NOMO-1 treated with dmso at 0.1 percent for 144 hours (cell line): ENCODE results near the gene TEAD1.

ENCODE experiments used
- DNase-seq: peaks from one replicate; lab custom pipeline; 2025; ENCODE audit not compliant: unreplicated experiment; lab: John Stamatoyannopoulos, UW

TEAD1 gene

DNA sequence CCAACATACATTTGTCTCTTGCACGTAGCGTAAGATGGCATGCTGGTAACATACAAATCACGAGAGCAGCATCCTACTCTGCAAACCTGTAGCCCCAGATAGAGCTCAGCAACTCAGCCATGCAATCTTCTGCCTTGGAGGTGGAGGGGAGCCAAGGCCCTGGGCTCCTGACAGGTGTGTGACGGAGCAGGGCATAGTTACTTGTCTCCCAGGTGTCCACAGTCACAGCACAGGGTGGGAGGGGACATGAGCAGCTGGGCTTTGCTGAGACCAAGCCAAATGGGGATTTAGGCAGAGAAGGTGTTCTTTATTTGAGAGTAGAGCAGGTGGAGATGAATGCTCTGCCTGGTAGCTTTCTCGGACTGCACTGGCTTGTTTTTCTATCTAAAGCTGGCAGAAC, 111.7 kb downstream of the TEAD1 start:
- DNase-seq: no peak

DNA sequence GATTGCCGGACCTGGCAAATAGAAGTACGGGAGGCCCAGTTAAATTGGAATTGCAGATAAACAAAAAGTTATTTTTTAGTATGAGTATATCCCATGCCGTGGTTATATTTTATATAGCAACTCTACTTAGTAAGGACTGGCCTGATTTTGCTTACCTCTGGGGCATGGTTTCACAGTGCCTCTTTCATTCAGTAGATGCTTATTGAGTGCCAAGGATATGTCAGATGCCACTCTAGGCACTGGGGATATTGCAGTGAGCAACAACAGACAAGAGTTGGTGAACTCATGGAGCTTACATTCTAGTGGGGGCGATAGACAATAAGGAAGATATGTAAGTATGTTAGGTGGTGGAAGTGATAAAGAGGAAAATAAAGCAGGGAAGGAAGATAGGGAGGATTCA, 112.2 kb downstream of the TEAD1 start:
- no peak for DNase-seq

DNA sequence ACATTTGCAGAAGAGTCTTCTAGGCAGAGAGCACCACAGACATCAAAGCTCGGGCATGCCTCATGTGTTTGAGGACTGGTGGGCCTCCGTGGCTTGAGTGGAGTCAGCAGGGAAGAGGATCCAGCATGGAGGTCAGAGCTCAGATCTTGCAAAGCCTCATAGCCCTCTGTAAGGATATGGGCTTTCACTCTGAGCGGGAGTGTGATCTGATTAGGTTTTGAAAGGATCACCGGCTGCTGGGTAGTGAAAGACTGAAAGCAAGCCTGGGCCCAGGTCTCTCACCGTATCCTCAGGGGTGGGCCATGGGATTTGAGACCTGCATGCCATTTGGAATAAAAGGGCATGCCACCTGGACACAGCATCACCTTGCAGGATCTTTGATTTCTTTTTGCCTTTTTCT, 112.7 kb downstream of the TEAD1 start:
- DNase-seq: no peak

DNA sequence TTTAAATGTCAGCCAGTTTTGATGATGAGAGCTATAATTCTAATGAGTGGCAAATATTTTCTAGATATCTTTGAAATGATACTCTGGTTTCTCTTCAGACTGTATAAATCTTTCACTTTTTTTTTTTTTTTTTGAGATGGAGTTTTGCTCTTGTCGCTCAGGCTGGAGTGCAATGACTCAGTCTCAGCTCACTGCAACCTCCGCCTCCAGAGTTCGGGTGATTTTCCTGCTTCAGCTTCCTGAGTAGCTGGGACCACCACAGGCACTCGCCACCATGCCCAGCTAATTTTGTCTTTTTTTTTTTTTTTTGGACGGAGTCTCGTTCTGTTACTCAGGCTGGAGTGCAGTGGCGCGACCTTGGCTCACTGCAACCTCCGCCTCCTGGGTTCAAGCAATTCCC, 113.6 kb downstream of the TEAD1 start:
- DNase-seq: no peak

DNA sequence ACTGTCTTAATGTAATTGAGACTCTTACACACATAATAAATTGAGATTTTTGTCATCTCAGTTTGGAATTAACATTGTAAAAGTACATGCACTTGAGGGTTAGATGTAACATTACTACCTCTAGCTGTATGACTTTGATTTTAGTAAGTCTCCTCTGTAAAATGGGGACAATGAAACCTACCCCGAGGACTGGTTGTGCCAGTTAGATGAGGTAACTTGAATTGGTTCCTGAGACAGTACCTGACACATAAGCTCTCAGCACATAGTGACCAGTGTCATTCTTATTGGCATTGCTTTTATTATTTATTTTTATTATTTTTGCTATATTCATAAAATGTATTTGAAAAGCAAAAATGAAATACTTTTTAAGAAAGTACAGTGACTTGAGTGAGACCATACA, 114.8 kb downstream of the TEAD1 start:
- no peak for DNase-seq

DNA sequence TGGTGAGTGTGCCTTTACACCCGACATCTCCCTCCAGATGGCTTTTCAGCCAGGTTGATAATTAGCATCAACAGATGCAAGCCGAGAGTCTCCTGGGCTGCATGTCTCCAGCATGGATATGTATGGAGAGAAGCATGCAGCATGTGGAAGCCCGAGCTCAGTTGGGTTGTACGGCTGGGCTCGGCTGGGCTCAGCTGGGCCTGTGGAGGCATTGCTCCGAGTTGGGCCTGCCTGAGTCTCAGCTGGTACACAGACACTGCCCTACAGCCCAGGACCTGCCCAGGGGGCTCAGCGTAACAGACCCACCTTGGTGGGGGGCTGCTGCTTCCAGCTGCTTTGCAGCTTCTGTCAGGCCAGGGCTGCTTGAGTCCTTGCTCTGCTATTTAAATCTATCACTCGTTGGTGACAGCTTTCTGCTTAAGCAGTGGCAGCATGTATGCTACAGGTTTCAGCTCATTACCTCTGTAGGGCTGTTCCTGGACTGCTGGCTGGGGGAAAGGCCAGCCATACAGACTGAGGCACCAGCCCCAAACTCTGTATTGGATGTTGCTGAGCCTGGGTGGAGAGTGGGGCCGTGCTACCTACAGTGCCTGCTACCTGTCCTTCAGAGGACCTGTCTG, 115.5 kb downstream of the TEAD1 start:
- no peak for DNase-seq

DNA sequence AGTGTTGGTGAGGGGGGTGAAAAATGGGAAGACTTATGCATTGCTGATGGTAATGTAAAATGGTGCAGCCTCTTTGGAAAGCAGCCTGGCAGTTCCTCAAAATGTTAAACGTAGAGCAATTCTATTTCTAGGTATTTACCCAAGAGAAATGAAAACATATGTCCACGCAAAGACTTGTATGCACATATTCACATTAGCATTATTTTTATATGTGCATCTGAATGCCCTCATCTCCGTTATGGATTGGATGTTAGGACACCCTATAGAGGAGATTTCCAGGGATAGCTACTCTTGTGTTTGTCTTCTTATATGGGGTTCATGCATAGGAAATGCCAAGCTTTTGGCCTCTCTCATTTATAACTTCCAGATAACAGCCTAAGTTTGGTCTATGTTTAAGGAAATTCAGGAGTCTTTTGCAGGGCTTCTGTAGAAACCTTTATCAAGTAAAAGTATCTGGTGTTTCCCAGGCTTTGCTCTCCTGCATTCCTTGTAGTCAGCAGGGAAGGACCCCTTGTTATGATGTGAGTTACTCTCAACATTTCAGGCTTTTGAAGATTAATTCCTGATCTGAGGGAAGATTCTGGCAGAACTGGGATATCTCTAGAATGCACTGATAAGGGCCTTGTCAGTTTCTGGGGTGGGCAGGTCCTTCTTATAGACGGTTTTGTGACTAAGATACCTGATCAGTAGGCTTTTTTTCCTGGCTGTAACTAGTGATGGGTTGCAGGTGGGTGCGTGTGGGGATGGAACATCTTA, 116.8 kb downstream of the TEAD1 start:
- no peak for DNase-seq

DNA sequence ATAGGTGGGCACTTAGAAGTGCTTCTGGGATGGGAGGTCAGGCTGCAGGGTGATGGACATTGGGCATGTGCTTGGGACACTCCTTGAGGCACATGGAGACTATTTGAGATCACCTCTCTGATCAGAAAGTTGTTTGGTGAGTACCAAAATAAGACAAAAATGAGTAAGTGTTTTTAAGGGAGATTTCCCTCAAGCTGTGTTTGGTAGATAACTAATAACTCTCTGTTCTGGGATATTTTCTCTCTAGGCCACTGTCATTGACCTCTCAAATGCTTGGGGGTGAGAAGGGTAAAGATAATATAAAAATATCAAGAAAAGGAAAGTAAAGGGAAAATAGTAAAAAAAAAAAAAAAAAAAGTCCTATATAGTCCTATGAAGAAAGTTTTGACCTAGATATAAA, 117.8 kb downstream of the TEAD1 start:
- DNase-seq: no peak

DNA sequence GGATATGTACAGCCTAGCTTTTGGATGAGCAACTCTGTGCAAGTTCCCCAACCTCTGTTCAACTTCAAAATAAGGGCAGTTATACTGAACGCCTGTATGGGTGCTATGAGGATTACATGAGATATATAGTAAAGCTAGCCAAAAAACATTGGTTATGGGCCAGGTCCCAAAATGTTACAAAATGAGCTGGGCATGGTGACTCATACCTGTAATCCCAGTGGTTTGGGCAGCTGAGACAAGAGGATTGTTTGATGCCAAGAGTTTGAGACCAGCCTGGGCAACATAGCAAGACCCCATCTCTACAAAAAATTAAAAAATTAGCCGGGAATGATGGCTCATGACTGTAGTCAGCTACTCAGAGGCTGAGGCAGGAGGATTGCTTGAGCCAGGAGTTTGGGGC, 118.4 kb downstream of the TEAD1 start:
- no peak for DNase-seq

DNA sequence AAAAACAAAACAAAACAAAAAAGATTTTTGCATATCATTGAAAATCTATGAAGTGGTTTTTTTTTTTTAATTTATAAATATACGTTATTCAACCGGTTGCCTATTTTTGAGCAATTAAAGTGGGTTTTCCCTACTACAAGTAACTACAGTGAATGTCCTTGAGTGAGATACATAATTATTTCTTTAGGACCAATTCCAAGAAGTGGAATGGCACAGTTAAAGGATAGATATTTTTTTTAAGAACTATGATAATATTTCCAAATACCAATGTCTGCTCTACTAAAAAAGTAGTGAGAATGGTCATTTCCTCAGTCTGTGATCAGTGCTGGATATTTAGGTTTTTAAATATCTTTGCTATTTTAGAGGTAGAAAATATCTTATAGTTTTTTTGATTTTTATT, 118.8 kb downstream of the TEAD1 start:
- DNase-seq: no peak

DNA sequence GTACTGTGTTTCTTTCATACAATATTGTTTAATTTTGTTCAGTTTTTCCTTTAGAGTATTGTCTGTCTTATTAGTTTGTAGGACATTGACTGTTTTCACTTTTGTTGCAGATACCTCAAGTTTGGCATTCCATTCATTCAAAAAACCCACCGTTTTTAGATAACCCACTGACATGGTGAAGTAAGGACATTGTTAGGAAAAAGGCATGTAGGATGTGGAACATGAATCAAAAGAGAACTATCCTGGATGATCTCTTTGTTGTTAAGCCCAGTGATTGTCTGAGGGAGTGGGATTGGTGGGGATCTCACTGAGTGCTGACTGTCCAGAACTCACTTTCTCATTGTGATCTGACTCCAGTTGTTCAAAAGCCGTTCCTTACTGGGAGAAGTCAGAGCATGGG, 119.3 kb downstream of the TEAD1 start:
- DNase-seq: no peak

DNA sequence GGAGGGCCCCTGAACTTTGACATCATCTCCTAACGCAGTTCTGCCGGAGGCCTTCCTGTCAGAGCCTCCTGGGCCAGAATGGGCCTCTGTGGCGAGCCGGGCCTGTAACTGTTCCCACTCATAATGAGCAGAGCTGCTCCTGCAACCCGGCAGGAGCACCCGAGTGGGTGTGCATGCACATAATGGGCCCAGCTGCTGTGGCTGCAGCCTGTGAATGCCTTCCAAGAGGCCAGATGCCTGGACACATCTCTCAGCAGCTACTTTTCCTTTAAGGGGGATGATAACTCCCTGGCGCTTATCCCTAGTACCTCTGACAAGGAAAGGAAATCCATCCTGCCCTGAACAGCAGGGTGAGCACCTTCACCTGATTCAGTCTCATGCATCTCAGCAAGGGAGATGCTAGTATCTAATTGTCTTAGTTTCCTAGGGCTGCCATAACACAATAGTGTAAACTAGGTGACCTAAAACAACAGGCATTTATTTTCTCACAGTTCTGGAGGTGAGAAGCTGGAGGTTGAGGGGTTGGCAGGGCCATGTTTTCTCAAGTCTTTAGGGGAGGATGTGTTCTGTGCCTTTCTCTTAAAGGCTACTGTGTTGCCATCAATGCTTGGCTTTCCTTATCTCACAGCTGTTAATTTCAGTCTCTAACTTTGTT, 120.5 kb downstream of the TEAD1 start:
- no peak for DNase-seq

DNA sequence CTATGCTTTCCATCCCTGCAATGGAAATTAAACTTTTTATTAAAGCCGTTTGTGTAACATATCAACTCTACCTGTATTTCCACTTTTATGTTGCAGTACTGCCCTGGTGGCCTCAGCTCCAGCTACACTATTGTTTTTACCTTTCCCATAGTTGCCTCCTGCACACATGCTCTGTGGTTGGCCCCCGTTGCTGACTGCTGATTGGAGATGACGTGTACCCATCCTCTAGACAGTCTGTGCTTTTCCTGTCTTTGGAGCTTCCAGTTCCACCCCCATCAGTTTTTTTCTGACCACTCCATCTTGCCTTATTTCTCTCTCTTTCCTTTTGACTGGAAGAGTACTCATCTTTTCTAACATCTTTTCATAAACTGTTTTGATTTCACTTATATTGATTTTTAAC, 123.8 kb downstream of the TEAD1 start:
- DNase-seq: no peak

DNA sequence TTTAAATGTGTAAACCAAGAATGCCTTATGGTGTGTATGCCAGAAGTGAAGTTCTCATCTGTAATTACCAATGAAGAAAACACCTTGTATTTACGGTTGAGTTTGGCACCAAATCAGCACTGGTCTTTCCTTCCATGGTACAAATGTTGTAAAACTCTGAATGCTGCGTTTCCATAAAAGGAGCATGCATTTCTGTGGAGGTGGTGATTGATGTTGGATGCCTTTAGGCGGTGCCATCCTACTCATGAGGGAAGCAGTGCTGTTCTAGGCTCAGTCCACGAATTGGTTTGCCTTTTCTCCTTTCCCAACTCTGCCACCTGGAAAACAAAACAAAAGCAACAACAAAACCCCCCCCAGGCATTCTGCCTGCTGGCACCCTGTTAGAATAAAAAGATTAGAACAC, 124.4 kb downstream of the TEAD1 start:
- DNase-seq: no peak

DNA sequence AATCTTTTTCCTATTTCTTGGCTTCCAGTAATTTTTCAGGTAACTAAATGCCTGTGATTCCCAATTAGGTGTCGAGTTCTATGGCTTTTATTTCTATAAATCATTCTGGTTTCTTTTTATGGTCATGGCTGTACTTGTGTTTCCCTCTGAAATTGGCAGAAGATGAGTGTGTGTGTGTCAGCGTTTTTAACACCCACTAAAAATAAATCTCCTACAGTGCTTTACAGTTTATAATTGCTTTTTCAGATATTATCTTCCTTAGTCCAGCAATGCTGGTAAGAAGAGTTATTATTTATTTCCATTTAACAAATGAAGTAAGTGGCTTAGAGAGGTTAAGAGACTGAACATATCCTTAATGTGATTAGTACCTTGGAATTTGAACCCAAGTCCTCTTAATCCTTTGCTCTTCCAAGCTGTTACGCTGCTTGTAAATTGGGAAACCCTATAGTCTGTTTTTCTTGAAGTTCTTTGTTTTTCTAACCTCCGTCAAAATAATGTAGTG, 125.2 kb downstream of the TEAD1 start:
- no peak for DNase-seq

DNA sequence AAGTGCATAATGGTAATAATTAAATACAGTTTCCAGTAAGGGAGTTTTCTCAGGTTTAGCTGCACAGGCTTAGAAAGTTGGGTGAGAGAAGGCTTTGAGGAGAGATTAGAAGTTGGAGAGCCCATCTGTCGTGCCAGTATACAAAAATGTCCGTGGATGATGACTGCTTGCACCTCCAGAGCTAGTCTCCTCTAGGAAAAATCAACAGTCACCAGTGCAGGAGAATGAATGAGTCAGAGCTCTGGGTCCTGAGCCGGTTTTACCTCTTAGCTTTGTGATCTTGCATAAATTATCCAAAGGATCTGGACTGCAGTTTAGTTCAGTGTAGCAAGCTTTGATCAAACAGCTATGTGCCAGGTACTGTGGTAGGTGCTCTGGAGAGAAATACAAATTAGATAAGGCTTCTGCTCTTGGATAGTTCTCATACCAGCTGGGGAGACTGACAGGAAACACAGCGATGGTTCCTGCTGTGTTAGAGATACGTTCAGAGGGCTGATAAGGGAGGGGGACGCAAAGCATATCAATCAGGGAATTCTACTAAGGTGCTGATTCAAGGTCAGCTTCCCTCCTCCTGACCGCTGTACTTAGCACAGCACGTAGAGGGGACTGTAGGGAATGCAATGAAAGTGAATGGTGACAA, 125.9 kb downstream of the TEAD1 start:
- DNase-seq: no peak

DNA sequence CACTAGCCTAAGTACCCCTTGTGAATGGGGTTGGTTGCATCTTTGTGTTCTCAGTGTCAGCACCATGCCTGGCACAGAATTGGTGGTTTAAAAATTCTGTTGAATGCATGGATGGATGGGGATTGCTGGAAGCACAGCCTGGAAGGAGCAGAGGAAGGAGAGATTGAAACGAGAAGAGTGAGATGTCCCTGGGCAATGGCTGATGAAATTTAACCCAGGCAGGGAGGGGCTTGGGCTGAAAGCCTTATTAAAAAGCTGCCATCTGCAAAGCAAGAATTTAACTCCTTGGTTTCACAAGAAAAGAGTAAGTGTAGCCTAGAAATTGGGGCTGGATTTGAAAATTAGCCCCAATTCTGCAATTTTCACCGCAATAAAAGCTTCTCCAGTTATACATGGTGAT, 126.7 kb downstream of the TEAD1 start:
- DNase-seq: no peak

DNA sequence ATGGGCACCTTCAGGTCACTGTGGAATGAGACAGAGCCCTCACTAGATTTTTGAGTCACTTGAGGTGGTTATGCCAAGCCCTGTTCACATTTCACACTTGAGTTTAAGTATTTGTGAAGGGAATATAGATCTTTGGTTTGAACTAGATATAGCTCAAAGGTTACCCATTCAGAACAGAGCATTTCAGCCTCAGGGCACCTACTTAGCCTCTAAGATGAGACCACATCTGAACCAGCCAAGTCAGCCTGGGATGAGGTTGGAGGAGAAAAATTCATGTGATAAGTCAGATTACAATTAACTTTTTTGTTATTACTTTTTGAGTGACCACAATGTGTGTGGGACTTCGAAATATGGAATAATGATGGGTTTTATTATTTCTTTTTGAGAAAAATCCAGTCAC, 127.8 kb downstream of the TEAD1 start:
- DNase-seq: no peak

DNA sequence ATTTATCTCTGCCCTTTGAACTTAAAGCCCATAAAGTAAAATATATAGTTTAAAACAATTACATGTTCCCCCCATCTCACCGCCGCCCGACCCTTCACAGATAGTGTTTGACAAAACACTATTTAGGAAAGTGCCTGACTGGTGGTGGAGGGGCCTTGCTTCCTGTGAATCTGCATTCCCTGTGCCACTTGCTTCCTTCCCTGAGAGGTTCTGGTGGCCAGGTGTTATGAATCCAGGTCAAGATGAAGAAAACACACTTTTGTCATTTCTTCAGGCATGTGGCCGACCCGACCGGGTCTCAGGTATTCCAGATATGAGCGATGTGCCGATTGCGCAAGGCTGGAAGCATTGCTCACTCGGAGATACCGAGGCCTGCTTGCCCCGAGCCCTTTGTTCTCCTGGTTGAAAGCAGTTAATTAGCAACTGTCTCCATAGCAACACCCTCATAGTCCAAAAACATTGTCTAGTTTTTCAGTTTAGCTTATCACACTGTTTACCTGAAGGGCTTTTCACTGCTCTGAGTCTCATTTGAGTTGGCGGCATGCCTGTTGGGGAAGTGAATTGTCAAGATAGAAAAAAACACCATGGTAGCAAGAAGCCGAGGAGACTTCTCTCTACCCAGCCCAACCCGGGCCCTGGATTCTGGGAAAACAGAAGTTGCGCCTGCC, 128.3 kb downstream of the TEAD1 start:
- DNase-seq: no peak

DNA sequence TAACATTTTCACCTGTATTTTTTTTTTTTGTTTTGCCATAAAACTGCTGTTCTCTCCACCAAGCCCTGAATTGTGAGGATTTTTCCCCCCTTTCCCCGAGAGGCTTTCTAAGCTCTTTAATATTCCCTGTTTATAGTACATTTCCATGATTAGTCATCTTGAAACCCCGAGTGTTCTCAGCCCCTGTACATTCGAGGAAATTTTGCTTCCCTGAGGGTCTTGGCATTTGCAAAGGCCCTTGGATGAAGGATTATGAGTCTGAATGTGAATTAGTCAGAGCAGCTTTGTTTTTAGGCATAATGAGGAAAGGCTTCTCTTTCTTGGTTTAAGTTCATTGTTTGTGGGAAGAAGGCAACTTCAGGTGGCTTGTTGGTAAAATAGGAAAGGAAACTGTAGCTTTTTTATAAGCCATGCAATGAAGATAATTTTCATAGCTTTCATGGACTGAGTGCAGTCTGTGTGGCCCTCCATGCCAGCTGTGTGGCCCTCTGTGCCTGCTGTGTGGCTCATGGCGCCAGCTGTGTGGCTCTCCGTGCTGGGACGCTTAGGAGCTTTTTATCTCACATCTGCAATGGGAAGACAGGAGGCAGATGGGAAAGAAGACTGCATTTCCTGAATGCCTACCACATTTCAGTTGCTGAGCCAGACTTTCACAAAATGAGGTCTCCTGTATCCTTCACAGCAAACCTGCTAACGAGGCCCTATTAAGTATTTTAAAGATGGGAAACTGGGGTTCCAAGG, 129.0 kb downstream of the TEAD1 start:
- no peak for DNase-seq

DNA sequence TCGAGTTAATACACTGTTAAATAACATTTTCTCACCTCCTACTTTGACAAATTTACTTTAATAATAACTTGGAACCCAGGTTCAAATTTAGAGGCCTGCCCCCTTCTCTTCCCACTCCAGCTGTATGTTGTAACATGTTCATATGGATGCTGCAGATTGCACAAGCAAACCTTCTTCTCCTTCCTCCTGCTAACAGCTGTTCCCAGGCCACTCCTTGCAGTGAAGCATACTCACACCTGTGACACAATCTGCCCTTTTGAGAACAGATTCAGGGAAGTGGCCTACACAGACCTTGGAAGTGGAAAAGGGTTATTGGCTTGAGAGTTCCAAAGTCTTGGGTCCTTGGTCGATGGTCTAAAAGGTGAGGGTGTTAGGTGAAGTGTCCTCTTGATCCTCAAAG, 131.9 kb downstream of the TEAD1 start:
- DNase-seq: no peak
